PFSK-1 (cell line): Measurements from ENCODE around the gene TIMM8B.

Experiments used
- FOXP2 ChIP-seq: optimal IDR thresholded peaks from 2 replicates; pipeline ENCODE3; 2011; ENCODE audit warnings: borderline replicate concordance, control low read depth, inconsistent platforms; ENCODE audit not compliant: insufficient read depth; ENCODE audit errors: extremely low read length, extremely low read depth
- POLR2AphosphoS5 ChIP-seq: IDR thresholded peaks from 2 replicates; pipeline ENCODE4 v1.6.1; 2012; ENCODE audit warnings: low read depth, mild to moderate bottlenecking, control low read depth, low read length, moderate library complexity
- SIN3A ChIP-seq: IDR thresholded peaks from 2 replicates; pipeline ENCODE4 v1.6.1; 2012; ENCODE audit warnings: mild to moderate bottlenecking, low read length, moderate library complexity, borderline replicate concordance; ENCODE audit not compliant: insufficient read depth
- TAF1 ChIP-seq: IDR thresholded peaks from 2 replicates; pipeline ENCODE4 v1.6.1; 2012; ENCODE audit warnings: low read length, control low read depth, borderline replicate concordance; ENCODE audit not compliant: insufficient read depth
- TF ChIP-seq, protein P1 (sequence below), 2 experiments: IDR thresholded peaks; 2 replicates each; pipeline versions ENCODE4 v1.6.1 to v1.8.0; 2011 to 2012; ENCODE audit warnings: low read depth in 2 of 2, low read length in 2 of 2, control low read depth in 1 of 2, inconsistent platforms in 1 of 2, mild to moderate bottlenecking in 1 of 2, moderate library complexity in 1 of 2; ENCODE audit not compliant: insufficient read depth in 1 of 2

TIMM8B gene

DNA sequence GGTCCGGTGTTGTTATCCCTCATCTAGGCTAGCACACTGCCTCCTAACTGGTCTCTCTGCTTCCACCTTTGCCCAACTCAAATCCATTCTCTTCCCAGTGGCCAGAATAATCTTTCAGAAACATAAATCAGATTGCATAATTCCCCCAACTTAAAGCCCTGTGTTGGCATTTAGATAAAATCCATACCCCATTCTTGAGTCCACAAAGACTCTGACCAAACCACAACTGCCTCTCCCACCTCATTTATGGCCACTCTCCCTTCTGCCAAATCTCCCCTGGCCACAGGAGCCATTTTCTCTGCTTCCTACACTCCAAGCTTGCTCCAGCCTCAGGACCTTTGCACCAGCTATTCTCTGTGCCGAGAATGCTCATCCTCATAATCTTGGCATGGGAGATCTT lies 40.5 kb upstream of the TIMM8B start:
- TF ChIP-seq SIN3A (no peak), POLR2AphosphoS5 (no peak), TAF1 (no peak), FOXP2 (no peak)
- TF ChIP-seq, protein P1, sequence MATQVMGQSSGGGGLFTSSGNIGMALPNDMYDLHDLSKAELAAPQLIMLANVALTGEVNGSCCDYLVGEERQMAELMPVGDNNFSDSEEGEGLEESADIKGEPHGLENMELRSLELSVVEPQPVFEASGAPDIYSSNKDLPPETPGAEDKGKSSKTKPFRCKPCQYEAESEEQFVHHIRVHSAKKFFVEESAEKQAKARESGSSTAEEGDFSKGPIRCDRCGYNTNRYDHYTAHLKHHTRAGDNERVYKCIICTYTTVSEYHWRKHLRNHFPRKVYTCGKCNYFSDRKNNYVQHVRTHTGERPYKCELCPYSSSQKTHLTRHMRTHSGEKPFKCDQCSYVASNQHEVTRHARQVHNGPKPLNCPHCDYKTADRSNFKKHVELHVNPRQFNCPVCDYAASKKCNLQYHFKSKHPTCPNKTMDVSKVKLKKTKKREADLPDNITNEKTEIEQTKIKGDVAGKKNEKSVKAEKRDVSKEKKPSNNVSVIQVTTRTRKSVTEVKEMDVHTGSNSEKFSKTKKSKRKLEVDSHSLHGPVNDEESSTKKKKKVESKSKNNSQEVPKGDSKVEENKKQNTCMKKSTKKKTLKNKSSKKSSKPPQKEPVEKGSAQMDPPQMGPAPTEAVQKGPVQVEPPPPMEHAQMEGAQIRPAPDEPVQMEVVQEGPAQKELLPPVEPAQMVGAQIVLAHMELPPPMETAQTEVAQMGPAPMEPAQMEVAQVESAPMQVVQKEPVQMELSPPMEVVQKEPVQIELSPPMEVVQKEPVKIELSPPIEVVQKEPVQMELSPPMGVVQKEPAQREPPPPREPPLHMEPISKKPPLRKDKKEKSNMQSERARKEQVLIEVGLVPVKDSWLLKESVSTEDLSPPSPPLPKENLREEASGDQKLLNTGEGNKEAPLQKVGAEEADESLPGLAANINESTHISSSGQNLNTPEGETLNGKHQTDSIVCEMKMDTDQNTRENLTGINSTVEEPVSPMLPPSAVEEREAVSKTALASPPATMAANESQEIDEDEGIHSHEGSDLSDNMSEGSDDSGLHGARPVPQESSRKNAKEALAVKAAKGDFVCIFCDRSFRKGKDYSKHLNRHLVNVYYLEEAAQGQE (IDR thresholded peaks at IDR 0.05; ENCODE audit: insufficient read depth in 1 of 2, low read depth in 2 of 2, low read length in 2 of 2), result no peak

DNA sequence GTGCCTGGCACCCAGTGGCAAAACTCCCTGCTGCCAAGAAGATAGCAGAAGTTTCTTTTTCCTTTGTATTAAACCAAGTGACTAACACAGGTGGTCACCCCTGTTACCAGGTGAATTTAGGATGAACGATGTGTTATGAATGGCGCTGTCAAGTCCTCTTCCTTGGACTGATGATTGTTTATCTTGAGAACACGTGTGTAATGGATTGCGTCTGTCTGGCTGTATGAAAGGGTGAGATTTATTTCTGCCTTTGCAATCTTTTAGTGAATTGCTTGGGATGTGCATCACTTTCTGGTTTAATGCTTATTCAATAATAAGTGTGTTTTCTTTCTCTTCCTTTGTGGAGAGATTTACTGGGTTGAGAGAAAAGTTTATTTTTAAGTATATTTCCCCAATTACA lies 36.6 kb upstream of the TIMM8B start:
- TF ChIP-seq POLR2AphosphoS5 (no peak), TAF1 (no peak), FOXP2 (no peak), SIN3A (no peak)
- TF ChIP-seq, protein P1 (IDR thresholded peaks at IDR 0.05; ENCODE audit: insufficient read depth in 1 of 2, low read depth in 2 of 2, low read length in 2 of 2), result no peak

DNA sequence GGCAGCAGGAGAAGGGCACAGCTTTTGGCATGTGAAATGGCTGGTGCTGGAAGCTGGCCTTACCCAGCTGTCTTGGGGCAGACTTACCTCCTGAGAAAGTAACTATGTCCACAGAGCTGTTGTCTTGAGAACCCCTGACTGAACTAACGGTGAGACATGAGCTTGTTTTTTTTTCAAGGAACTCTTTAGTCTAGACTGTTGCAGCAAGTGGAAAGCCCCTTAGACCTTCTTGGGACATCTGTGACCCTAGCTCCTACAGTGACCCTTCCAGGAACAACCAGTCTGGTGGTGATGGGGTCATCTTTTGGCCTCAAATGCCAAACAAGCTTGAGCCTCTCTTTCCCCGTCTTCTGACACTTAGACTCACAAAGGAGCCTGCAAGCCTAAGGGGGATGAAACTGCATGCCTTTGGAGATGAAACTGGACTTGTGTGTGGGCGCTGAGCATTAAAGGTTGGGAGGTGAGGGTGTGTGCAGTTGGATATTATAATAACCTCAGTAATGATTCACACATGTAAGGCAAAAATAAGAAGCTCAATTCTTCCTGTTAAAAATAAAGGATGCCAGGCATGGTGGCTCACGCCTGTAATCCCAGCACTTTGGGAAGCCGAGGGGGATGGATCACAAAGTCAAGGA lies 35.5 kb upstream of the TIMM8B start:
- TF ChIP-seq TAF1 (no peak), FOXP2 (no peak), POLR2AphosphoS5 (no peak), SIN3A (no peak)
- TF ChIP-seq, protein P1 (IDR thresholded peaks at IDR 0.05; ENCODE audit: insufficient read depth in 1 of 2, low read depth in 2 of 2, low read length in 2 of 2), result no peak

DNA sequence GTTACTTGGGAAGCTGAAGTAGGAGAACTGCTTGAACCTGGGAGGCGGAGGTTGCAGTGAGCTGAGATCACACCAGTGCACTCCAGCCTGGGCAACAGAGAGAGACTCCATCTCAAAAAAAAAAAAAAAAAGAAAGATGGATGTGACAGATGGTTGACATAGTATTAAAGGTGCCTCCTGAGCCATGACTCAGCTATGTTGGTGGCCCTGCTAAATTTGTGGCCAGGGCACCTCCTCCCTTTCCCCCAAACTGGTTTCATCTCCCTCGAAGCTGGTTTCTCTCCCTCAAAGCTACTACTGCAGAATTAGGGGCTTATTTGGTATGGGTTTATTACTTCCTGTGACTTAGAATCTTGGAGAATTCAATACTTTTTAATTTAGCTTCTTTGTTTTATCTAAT lies 31.6 kb upstream of the TIMM8B start:
- TF ChIP-seq FOXP2 (no peak), SIN3A (no peak), TAF1 (no peak), POLR2AphosphoS5 (no peak)
- TF ChIP-seq, protein P1 (IDR thresholded peaks at IDR 0.05; ENCODE audit: insufficient read depth in 1 of 2, low read depth in 2 of 2, low read length in 2 of 2), result no peak
